K562 (cell line): ENCODE data around the gene MRPL4.

ENCODE experiments used
- NFATC3 ChIP-seq: fragments of 450-650 bp; IDR thresholded peaks from 2 replicates; pipeline ENCODE4 v1.6.1; 2017; ENCODE audit warnings: mild to moderate bottlenecking
- POLR2AphosphoS2 ChIP-seq: IDR thresholded peaks from 2 replicates; pipeline ENCODE4 v1.6.1; 2012; ENCODE audit warnings: low read length, improper control_type of control experiment
- TBP ChIP-seq: optimal IDR thresholded peaks from 2 replicates; pipeline ENCODE3; 2011; ENCODE audit warnings: low read depth, low read length, improper control_type of control experiment

- no peak for TF ChIP-seq TBP
- no peak for TF ChIP-seq NFATC3
- no peak for TF ChIP-seq POLR2AphosphoS2
These were observed 26.9 kb downstream of the MRPL4 start for GRCh38 chr19:10278935-10279334.
